Peyer's patch (tissue), 4 donors: ENCODE measurements around the gene AFMID.

Experiments
- CTCF ChIP-seq, 6 experiments: fragments of 450-650 bp in 4 of 6; fragments of 200-600 bp in 2 of 6; sonication (generic) in 1 of 6; IDR thresholded peaks; one replicate each; pipeline ENCODE4 v1.5.1; 2017 to 2019; ENCODE audit warnings: antibody characterized with exemption in 6 of 6, mild to moderate bottlenecking in 3 of 6, moderate library complexity in 1 of 6
- POLR2A ChIP-seq, 2 donors: fragments of 450-650 bp; IDR thresholded peaks; one replicate each; pipeline ENCODE4 v1.5.1; 2017; ENCODE audit warnings: antibody characterized with exemption in 2 of 2, mild to moderate bottlenecking in 2 of 2, moderate library complexity in 2 of 2

- TF ChIP-seq POLR2A (IDR thresholded peaks at IDR 0.05) (no peak), CTCF (IDR thresholded peaks at IDR 0.05) (no peak)
These were observed 35.9 kb downstream of the AFMID start for GRCh38 chr17:78223061-78223460.
